ENCODE measurements around the gene PILRA. TPM values are rescaled to one million over a fixed set of nuclear protein-coding genes. Genes with fewer than 3 reads are reported as not detected.

The PILRA gene
- total and polyA plus RNA-seq, 2 experiments from 2014 or later, result 0.38 to 5.3 TPM

DNA sequence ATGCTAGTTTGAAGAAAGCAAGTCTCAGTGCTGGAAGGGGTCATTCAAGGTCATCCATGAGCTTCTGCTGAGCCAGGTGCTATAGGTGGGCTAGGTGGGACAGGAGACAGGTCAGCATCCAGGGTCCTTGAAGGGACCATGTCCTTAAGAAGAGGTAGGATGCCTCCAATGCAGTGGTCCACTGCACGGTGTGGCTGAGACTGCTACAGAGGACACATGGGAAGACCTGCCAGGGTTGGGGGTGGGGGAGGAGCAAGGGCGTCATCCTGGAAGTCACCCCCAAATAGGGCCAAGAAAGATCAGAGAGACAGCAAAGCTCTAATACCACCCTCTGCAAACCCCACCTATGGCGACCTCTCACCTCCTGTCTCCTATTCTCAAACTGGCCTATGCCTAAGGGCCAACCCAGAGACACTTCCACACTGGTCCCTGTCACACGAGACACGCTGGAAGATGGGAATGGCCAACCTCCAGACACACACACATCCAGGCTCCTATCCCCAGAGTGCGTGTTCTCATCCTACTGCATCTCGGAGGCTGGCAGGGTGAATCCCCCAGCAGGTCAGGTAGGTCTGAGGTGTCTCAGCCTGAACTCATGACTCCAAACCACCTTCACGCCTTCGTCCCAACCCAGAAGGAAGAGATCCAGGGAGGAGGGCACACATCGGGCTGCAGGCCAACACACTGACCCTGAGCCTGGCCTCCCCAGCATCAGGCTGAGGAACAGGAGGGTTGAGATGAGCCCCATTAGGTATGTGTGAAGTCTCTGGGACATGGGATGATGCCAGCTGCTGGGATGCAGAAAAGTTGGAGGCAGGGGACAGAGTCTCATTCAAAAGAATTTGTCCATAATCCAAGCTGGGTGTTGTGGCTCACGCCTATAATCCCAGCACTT is 68.6 kb downstream of the PILRA start:
- Histone ChIP-seq H3K27me3 (ENCODE audit: insufficient read depth) (no peaks in the 10 kb centered on the region), H3K4me2 (no peak overlapping the region), H3K27ac (ENCODE audit: low read depth) (no peak overlapping the region), H3K36me3 (ENCODE audit: insufficient read depth) (no peaks in the 10 kb centered on the region), H3K79me2 (replicated peaks; ENCODE audit: insufficient read depth) (no peaks in the 10 kb centered on the region), H2AFZ (no peak overlapping the region), H3K4me1 (ENCODE audit: insufficient read depth) (no peaks in the 10 kb centered on the region; the same call in 1 of the 2 replicates), H3F3A (replicated peaks; ENCODE audit: low read depth) (no peaks in the 10 kb centered on the region), H3K4me3 (no peak overlapping the region), H4K20me1 (replicated peaks; ENCODE audit: insufficient read depth) (no peaks in the 10 kb centered on the region), H3K9me2 (ENCODE audit: insufficient read depth) (no peaks in the 10 kb centered on the region)
- Mint-ChIP-seq H3K4me3 (no peak overlapping the region), H3K9me3 (no peaks in the 10 kb centered on the region), H3K36me3 (ENCODE audit: low read depth) (no peaks in the 10 kb centered on the region), H3K4me1 (peaks cover 9% of the 10 kb centered on the region), H3K27ac (no peak overlapping the region), H3K27me3 (ENCODE audit: insufficient read depth, low read depth, poor library complexity) (peaks cover 10% of the 10 kb centered on the region)
- no peak for ATAC-seq
- DNase-seq (ENCODE audit: low spot score), result no peak
- no peak for TF ChIP-seq ZNF114 (CRISPR knock-in tag; IDR thresholded peaks at IDR 0.05)
- TF ChIP-seq CREB1 (CRISPR knock-in tag; IDR thresholded peaks at IDR 0.05; ENCODE audit: low read depth), result no peak
- no peak for TF ChIP-seq NANOG (IDR thresholded peaks at IDR 0.05; ENCODE audit: borderline replicate concordance)
- no peak for TF ChIP-seq EZH2 (IDR thresholded peaks at IDR 0.05; ENCODE audit: low read depth, unreplicated experiment)
- TF ChIP-seq EZH2phosphoT487 (IDR thresholded peaks at IDR 0.05; ENCODE audit: unreplicated experiment), result no peak
- no peak for TF ChIP-seq POLR2AphosphoS5 (IDR thresholded peaks at IDR 0.05; ENCODE audit: low read depth)
- no peak for TF ChIP-seq JUNB (IDR thresholded peaks at IDR 0.05; ENCODE audit: unreplicated experiment)
- TF ChIP-seq, protein P1, sequence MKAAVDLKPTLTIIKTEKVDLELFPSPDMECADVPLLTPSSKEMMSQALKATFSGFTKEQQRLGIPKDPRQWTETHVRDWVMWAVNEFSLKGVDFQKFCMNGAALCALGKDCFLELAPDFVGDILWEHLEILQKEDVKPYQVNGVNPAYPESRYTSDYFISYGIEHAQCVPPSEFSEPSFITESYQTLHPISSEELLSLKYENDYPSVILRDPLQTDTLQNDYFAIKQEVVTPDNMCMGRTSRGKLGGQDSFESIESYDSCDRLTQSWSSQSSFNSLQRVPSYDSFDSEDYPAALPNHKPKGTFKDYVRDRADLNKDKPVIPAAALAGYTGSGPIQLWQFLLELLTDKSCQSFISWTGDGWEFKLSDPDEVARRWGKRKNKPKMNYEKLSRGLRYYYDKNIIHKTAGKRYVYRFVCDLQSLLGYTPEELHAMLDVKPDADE (IDR thresholded peaks at IDR 0.05), result no peak
- TF ChIP-seq, protein P2, sequence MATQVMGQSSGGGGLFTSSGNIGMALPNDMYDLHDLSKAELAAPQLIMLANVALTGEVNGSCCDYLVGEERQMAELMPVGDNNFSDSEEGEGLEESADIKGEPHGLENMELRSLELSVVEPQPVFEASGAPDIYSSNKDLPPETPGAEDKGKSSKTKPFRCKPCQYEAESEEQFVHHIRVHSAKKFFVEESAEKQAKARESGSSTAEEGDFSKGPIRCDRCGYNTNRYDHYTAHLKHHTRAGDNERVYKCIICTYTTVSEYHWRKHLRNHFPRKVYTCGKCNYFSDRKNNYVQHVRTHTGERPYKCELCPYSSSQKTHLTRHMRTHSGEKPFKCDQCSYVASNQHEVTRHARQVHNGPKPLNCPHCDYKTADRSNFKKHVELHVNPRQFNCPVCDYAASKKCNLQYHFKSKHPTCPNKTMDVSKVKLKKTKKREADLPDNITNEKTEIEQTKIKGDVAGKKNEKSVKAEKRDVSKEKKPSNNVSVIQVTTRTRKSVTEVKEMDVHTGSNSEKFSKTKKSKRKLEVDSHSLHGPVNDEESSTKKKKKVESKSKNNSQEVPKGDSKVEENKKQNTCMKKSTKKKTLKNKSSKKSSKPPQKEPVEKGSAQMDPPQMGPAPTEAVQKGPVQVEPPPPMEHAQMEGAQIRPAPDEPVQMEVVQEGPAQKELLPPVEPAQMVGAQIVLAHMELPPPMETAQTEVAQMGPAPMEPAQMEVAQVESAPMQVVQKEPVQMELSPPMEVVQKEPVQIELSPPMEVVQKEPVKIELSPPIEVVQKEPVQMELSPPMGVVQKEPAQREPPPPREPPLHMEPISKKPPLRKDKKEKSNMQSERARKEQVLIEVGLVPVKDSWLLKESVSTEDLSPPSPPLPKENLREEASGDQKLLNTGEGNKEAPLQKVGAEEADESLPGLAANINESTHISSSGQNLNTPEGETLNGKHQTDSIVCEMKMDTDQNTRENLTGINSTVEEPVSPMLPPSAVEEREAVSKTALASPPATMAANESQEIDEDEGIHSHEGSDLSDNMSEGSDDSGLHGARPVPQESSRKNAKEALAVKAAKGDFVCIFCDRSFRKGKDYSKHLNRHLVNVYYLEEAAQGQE (IDR thresholded peaks at IDR 0.05; ENCODE audit: unreplicated experiment), result no peak
- TF ChIP-seq ZNF331 (CRISPR knock-in tag; IDR thresholded peaks at IDR 0.05; ENCODE audit: low read depth), result no peak
- no peak for TF ChIP-seq ZNF462 (CRISPR knock-in tag; IDR thresholded peaks at IDR 0.05)
